NB4 (cell line): ENCODE data around the gene MFGE8.

ENCODE experiments used
- DNase-seq: peaks from one replicate; pipeline ENCODE4 v3.0.0; 2010; ENCODE audit warnings: low read depth
- H3K4me3 ChIP-seq: one replicate; pipeline ENCODE4 v1.5.1; 2011; ENCODE audit warnings: mild to moderate bottlenecking, low read depth, low read length, moderate library complexity
- CTCF ChIP-seq: IDR thresholded peaks from one replicate; pipeline ENCODE4 v1.5.1; 2012; ENCODE audit warnings: low read depth, low read length
- MAX ChIP-seq: IDR thresholded peaks from 2 replicates; pipeline ENCODE4 v1.6.1; 2011; ENCODE audit warnings: low read depth, low read length
- MYC ChIP-seq: IDR thresholded peaks from 2 replicates; pipeline ENCODE4 v1.6.1; 2011; ENCODE audit warnings: low read depth, low read length
- POLR2A ChIP-seq: IDR thresholded peaks from 2 replicates; pipeline ENCODE4 v1.6.1; 2011; ENCODE audit warnings: mild to moderate bottlenecking; ENCODE audit not compliant: insufficient read length; ENCODE audit errors: extremely low read depth

The MFGE8 gene

GRCh38 chr15:88913017-88913849 is at the start of gene MFGE8:
TSS of gene MFGE8 (minus strand) at chr15:88913379. CDS start at chr15:88913319, 60 bp downstream.
- peak; percentile 71 for DNase-seq
- TF ChIP-seq MAX (0 out of 2 replicates have a peak, but pooled peaks have one; percentile 15), POLR2A (no peak)
- peak within 1 kb of the TSS; percentile 50 for H3K4me3 ChIP-seq

- H3K4me3 ChIP-seq, result no peak overlapping the region
- TF ChIP-seq MAX (no peak), POLR2A (no peak), CTCF (no peak), MYC (no peak)
- DNase-seq, result no peak
Measured at GRCh38 chr15:88959445-88959844, 46.3 kb upstream of the MFGE8 start.

DNA sequence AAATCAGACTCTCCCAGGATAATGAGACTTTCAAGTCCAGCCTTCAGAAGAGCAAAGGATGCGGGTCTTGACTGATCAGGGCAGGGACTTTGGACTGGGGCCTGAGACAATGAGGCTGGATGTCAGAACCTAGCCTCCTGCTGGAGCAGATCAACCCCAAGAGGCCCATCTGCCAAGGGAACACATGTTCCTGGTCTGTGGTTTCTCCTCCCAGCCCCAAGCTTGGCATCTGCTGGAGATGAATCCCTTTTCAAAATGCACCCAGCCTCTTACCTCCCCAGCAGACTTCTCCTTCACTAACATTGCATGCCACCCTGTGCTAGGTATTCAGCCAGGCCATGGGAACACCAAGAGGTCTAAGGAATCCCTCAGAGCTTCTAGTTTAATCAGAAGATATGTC is 43.7 kb upstream of the MFGE8 start:
- TF ChIP-seq MAX, result no peak
- TF ChIP-seq MYC, result no peak
- no peak for TF ChIP-seq POLR2A
- no peak for TF ChIP-seq CTCF
- no peak overlapping the region for H3K4me3 ChIP-seq
- DNase-seq, result no peak

GRCh38 chr15:88956263-88956662 is 43.1 kb upstream of the MFGE8 start:
- no peak for DNase-seq
- TF ChIP-seq POLR2A, result no peak
- TF ChIP-seq MAX, result no peak
- TF ChIP-seq CTCF, result no peak
- no peak for TF ChIP-seq MYC

DNA sequence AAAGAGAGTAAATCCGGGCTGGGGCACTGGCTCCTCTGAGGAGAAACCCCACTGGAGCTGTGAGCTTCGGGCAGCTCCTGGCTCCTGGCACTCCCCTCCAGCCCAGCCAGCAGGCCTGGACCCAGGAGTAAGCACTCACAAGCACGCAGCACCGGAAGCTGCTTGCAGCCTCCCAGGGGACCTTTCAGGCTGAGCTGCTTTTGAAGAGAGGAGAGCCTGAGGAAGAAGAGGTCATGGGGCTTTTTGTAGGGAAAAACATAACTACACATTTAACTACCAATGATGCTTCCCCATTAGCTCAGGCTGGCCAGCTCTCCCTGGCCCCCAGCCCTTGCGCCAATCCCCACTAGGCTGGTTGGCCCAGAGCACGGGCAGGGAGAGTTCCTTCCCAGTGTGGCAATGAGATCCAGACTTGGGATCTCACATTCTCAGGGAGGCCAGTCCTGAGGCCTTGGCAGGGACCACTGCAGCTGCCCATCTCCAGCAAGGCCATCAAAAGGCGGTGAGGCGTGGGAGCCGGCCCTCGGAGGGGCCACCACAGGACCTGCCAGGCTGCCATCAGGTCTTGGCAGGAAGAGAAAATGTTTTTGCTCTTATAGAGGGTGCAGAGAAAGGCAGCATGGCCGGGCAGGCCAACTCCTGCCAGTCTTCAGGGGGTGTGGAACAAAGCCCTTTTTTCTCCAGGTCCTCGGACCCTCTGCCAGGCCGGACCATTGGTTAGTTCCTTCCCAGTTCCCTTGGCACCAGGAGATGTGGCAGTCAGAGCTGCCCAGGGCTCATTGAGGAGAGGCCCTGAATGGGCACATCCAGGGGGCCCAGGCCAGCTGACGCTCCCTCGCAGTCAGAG is 41.5 kb upstream of the MFGE8 start:
- TF ChIP-seq CTCF, result no peak
- peak; percentile 75 for DNase-seq
- no peak overlapping the region for H3K4me3 ChIP-seq

More at GRCh38 chr15:88956263-88956662, 43.1 kb upstream of the MFGE8 start:
- no peak overlapping the region for H3K4me3 ChIP-seq

DNA sequence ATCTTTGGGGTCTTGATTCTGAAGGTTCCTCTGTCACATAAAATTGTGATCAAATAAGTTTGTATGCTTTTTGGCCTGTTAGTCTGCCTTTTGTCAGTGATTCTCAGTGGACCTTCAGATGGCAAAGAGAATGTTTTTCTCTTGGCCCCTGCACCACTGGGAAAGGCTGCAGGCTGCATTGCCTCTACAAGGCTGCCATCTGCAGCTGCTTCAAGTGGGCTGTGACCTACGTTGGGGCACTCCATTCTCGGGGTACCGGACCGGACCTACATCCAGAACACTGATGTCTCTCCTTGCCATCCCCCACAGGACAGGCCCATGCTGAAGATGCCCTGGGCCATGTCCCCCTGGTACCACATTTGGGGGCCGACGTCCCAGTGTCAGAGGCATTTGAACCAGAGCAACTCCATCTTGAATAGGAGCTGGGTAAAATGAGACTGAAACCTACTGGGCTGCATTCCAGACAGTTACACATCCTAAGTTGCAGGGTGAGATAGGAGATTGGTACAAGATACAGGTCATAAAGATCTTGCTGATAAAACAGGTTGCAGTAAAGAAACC is 37.5 kb upstream of the MFGE8 start:
- TF ChIP-seq MAX, result no peak
- no peak overlapping the region for H3K4me3 ChIP-seq
- no peak for DNase-seq
